ENCODE results near the gene LARGE1. TPM values are rescaled to one million over a fixed set of nuclear protein-coding genes. Genes with fewer than 3 reads are reported as not detected.

Gene LARGE1
- total and polyA plus RNA-seq, 2 of the 8 experiments (the other 6 are each of a cell fraction or from before 2014, with no cell fraction given), result 43.7 to 83.0 TPM

GRCh38 chr22:33329398-33329797 lies 590.9 kb downstream of the LARGE1 start:
- no peaks in the 10 kb centered on the region for H3K79me2 ChIP-seq (ENCODE audit: control insufficient read depth in 1 of 2, insufficient read depth in 2 of 2, low read length in 2 of 2)
- H3K56ac ChIP-seq (replicated peaks; ENCODE audit: insufficient read length, low read depth, low read length), result no peak overlapping the region
- no peak for FAIRE-seq
- no peak overlapping the region for H3K4me2 ChIP-seq (ENCODE audit: insufficient read depth in 1 of 2, low read depth in 2 of 2, low read length in 2 of 2)
- H4K91ac ChIP-seq (replicated peaks; ENCODE audit: insufficient read length, low read length), result no peak overlapping the region
- 83% methylated on average over 3 of the region's 3 CpGs; no CpG with 5 or more reads in 1 of the 2 experiments for WGBS, 2 experiments (ENCODE audit: extremely low coverage in 1 of 2, insufficient coverage in 1 of 2, insufficient read length in 1 of 2, insufficient replicate concordance in 2 of 2, low coverage in 1 of 2, low lambda C conversion rate in 2 of 2, missing lambda C conversion rate in 1 of 2)
- no peak overlapping the region for H3K4me3 ChIP-seq (ENCODE audit: extremely low read depth in 1 of 4, insufficient read depth in 2 of 4, low read depth in 3 of 4, low read length in 4 of 4)
- H3K23me2 ChIP-seq (ENCODE audit: low read depth, low read length), result no peaks in the 10 kb centered on the region
- H3K14ac ChIP-seq (ENCODE audit: insufficient read length), result no peak overlapping the region
- H2AFZ ChIP-seq (ENCODE audit: low read length), result no peak overlapping the region
- no peaks in the 10 kb centered on the region for H3K79me1 ChIP-seq (ENCODE audit: low read depth, low read length)
- ChIA-PET CTCF (ENCODE audit: partially characterized antibody) (interaction anchor here (1.3 to 2.5 kb wide), 3 partner anchors 10 to 26 kb away, joined by 3 to 6 read pairs (median 6); no protein-coding TSS in a partner anchor), POLR2A (ENCODE audit: partially characterized antibody) (no interaction called here)
- H2BK20ac ChIP-seq (ENCODE audit: low read length), result no peak overlapping the region
- H2AK5ac ChIP-seq (ENCODE audit: low read depth, low read length), result no peak overlapping the region
- no peak overlapping the region for H3K18ac ChIP-seq (ENCODE audit: extremely low read depth, low read length)
- no peak overlapping the region for H3K23ac ChIP-seq (ENCODE audit: insufficient read length)
- peaks cover 0 to 3% (median 0%) of the 10 kb centered on the region in 4 experiments; a peak in 2 of 8 replicates for H3K36me3 ChIP-seq (ENCODE audit: control insufficient read depth in 2 of 4, insufficient read depth in 4 of 4, low read length in 3 of 4)
- no peak overlapping the region for H3K4ac ChIP-seq (replicated peaks; ENCODE audit: insufficient read length, low read depth, low read length)
- H2BK5ac ChIP-seq (ENCODE audit: low read depth, low read length), result no peak overlapping the region
- H2BK12ac ChIP-seq (ENCODE audit: low read depth, low read length), result no peak overlapping the region
- no peak overlapping the region for H4K8ac ChIP-seq (ENCODE audit: extremely low read depth, insufficient read depth, low read length)
- DNase-seq (ENCODE audit: low read depth in 1 of 2, low spot score in 2 of 2), result no peak
- H3K27ac ChIP-seq (ENCODE audit: low read depth, low read length), result no peak overlapping the region
- no peaks in the 10 kb centered on the region for H3K27me3 ChIP-seq (replicated peaks in 1 of 4; ENCODE audit: control insufficient read depth in 3 of 4, extremely low read depth in 1 of 4, insufficient read depth in 3 of 4, low read length in 3 of 4)
- no peak overlapping the region for H3K9ac ChIP-seq (replicated peaks in 1 of 4; ENCODE audit: extremely low read depth in 1 of 4, low read depth in 3 of 4, low read length in 3 of 4)
- H3K9me3 ChIP-seq (ENCODE audit: insufficient read depth in 2 of 2, low read depth in 1 of 2, low read length in 1 of 2), result no peaks in the 10 kb centered on the region
- no peak overlapping the region for H4K5ac ChIP-seq (ENCODE audit: insufficient read length, low read depth, low read length)
- peaks cover 0 to 6% (median 1%) of the 10 kb centered on the region in 4 experiments; a peak in 3 of 7 replicates for H3K4me1 ChIP-seq (replicated peaks in 1 of 4; ENCODE audit: control insufficient read depth in 3 of 4, insufficient read depth in 4 of 4, low read length in 3 of 4)
- H2BK120ac ChIP-seq (replicated peaks; ENCODE audit: low read depth, low read length), result no peak overlapping the region
- peaks cover 0 to 4% of the 10 kb centered on the region in 2 experiments for H4K20me1 ChIP-seq (replicated peaks in 1 of 2; ENCODE audit: control insufficient read depth in 1 of 2, insufficient read depth in 2 of 2, low read length in 2 of 2)
- H2BK15ac ChIP-seq (ENCODE audit: low read length), result no peak overlapping the region
- TF ChIP-seq TBP (IDR thresholded peaks at IDR 0.05; ENCODE audit: low read depth, low read length), result no peak
- TF ChIP-seq KDM5A (IDR thresholded peaks at IDR 0.05; ENCODE audit: low read length), result no peak
- TF ChIP-seq RBBP5 (IDR thresholded peaks at IDR 0.05; ENCODE audit: borderline replicate concordance, low read depth, low read length), result no peak
- TF ChIP-seq TEAD4 (IDR thresholded peaks at IDR 0.05; ENCODE audit: low read depth, low read length), result no peak
- TF ChIP-seq TAF7 (optimal IDR thresholded peaks at IDR 0.05; ENCODE audit: borderline replicate concordance, low read depth, low read length), result no peak
- no peak for TF ChIP-seq POU5F1 (IDR thresholded peaks at IDR 0.05; ENCODE audit: low read depth, low read length)
- no peak for TF ChIP-seq EP300 (IDR thresholded peaks at IDR 0.05; ENCODE audit: borderline replicate concordance in 1 of 2, low read depth in 2 of 2, low read length in 2 of 2)
- TF ChIP-seq ZNF274 (IDR thresholded peaks at IDR 0.05; ENCODE audit: borderline replicate concordance, extremely low read depth, low read length), result no peak
- no peak for TF ChIP-seq ATF2 (IDR thresholded peaks at IDR 0.05; ENCODE audit: low read length)
- no peak for TF ChIP-seq KDM4A (IDR thresholded peaks at IDR 0.05; ENCODE audit: low read depth, low read length, severe bottlenecking)
- no peak for TF ChIP-seq RFX5 (IDR thresholded peaks at IDR 0.05; ENCODE audit: borderline replicate concordance, low read depth, low read length)
- no peak for TF ChIP-seq GTF2F1 (IDR thresholded peaks at IDR 0.05; ENCODE audit: borderline replicate concordance, low read depth, low read length)
- no peak for TF ChIP-seq SP1 (IDR thresholded peaks at IDR 0.05; ENCODE audit: low read depth, low read length)
